Erythroblast (primary cell): ENCODE measurements around the gene SCRN2.

Source experiments
- DNase-seq, 2 experiments: peaks; one replicate each; lab custom pipeline; 2025; lab: John Stamatoyannopoulos, UW
- GATA1 ChIP-seq: IDR thresholded peaks from 2 replicates; pipeline ENCODE4 v1.6.1; 2011; ENCODE audit warnings: low read depth, mild to moderate bottlenecking, control low read depth, low read length, moderate library complexity
- POLR2A ChIP-seq: IDR thresholded peaks from 2 replicates; pipeline ENCODE4 v1.6.1; 2011; ENCODE audit warnings: mild to moderate bottlenecking, low read length

The SCRN2 gene

GRCh38 chr17:47840742-47841487 is at the start of gene SCRN2:
SCRN2 (minus strand) TSS chr17:47841273; CDS start chr17:47840843, 430 bp downstream.
- peak; percentile 85 to 90 for DNase-seq
- TF ChIP-seq POLR2A (peak; percentile 38), GATA1 (no peak)

GRCh38 chr17:47889734-47890529 is 48.9 kb upstream of the SCRN2 start:
- TF ChIP-seq POLR2A (no peak), GATA1 (no peak)
- DNase-seq = peak; percentile 81 to 91

GRCh38 chr17:47888293-47888692 is 47.2 kb upstream of the SCRN2 start:
- TF ChIP-seq GATA1 (no peak), POLR2A (no peak)
- no peak for DNase-seq

DNA sequence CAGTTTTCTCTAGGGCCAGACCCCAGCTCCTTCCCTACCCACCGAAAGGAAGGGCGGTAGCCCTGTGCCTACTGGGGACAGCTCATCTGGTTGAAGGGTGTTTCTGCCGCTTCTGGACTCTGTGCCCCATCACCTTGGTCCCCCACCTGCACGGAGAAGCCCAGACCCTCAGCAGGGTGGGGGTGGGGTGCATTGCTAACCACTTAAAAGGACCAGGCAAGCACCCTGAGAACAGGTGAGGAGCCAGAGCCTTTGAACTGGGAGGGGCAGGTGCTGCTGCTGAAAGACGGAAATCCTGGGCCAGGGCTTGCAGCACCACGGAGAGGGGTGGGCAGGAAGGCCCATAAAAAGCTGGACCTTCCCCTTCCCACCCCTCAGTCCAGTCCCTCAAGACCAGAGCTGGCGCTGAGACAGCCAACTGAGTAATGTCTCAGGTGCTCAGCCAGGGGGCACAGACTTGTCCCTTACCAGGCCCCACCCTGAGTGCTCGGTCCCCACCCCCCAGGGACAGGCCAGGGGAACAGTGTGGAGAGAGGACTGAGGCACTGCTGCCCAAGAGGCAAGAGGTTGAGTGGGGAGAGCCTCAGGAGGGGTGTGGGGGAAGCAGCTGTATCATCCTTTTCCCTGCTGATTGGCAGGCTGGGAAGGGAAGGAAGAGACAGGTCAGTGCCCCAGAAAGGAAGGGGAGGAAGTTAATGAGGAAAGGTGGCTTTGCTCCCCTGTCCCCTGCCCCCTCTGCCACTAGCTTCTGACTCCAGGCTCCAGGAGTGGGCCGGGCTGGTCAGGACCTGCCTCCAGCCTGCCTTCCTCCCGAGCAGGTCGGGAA is 44.0 kb upstream of the SCRN2 start:
- no peak for TF ChIP-seq GATA1
- no peak for DNase-seq

DNA sequence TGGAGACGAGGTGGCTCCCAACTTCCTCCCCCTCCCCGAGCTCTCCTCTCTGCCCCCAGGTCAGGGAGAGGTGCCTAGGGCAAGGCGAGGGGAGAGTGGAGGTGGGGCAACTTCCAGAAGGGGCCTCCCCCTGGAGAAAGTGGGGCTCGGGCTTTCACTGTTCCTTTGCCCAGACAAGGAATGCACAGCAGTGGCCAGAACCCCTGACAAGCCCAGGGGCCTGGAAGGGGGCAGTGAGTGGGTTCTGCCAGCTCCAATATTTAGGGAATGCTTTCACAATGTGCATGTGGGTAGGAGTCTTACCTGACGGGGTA is 43.3 kb upstream of the SCRN2 start:
- DNase-seq = no peak
- no peak for TF ChIP-seq GATA1
- no peak for TF ChIP-seq POLR2A

DNA sequence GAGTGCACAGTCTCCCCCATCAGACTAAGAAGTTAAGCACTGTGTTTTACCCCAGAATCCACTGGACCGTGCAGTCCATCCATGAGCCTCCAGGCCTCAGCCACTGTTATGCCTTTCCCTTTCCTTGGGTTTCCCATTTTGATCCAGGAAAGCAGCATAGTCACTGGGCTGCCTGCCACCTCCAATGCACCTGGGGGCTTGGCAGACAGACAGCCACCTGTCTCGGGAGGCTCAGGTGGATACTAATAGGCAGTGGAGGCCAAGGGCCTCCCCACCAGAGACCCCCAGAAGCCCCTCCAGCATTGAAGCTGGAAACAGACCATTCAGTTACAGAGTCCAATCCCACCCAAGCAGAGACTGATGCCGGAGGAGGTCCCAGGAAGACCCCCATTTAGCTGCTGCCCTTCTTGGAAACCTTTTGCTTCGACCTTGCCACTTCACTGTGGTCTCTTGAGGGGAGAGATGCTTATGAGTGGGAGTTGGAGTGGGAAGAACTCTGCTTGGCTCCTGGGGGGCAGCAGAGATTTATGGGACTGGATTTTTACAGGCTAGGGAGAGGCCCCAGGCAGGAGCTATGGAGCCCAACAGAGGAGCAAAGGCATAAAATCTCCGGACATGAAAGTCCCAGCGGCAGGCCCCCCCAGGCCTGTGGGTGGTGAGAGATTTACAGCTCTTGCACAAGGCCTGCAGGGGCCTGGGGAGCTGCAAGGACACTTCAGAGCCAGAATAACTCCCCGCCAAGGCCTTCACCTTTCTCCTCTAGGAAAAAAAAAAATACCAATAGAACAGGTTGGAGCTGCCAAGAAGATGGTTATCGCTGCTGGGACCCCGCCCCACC is 42.7 kb upstream of the SCRN2 start:
- TF ChIP-seq POLR2A = no peak
- TF ChIP-seq GATA1 = no peak
- no peak for DNase-seq

- DNase-seq = no peak
- no peak for TF ChIP-seq POLR2A
- TF ChIP-seq GATA1 = no peak
These were observed 41.9 kb upstream of the SCRN2 start for GRCh38 chr17:47882695-47883588.

- no peak for DNase-seq
- no peak for TF ChIP-seq POLR2A
- TF ChIP-seq GATA1 = no peak
These were observed 41.2 kb upstream of the SCRN2 start for GRCh38 chr17:47882247-47882646.

DNA sequence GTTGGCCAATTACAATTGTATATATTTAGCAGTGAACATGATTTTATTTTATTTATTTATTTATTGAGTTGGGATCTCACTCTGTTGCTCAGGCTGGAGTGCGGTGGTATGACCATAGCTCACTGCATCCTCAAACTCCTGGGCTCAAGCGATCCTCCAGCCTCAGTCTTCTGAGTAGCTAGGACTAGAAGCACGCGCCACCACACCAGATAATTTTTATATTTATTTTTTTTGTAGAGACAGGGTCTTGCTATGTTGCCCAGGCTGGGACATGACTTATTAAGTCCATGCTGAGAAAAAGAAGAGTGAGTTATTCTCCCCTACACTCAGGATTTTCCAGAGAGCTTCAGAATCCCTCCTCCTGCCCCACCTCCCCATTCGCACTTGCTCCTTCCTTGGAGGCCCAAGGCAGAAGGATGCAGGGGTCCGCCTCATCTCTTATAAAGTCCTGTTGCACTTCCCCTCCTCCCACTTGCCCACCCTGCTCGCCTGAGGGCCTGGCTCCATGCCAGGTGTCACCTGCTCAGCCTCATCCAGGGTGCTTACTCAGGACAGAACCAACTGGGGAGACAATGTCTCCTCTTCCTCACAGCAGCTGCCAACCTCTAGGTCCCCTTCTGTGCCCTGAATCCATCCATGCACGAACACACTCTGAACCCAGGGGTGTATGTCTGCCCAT is 38.8 kb upstream of the SCRN2 start:
- TF ChIP-seq POLR2A (no peak), GATA1 (no peak)
- DNase-seq = no peak

GRCh38 chr17:47879028-47879585 is 38.0 kb upstream of the SCRN2 start:
- no peak for DNase-seq
- TF ChIP-seq POLR2A = no peak
- TF ChIP-seq GATA1 = no peak
